ENCODE measurements around the gene GRIN2B. TPM values are rescaled to one million over a fixed set of nuclear protein-coding genes. Genes with fewer than 3 reads are reported as not detected.

GRIN2B gene
- 0.01 TPM for polyA plus RNA-seq (2012; ENCODE audit: low read depth, missing spikeins)

- FAIRE-seq, result peak; percentile 45
- no peak for DNase-seq (ENCODE audit: insufficient read length, low spot score)
- TF ChIP-seq PAX5 (IDR thresholded peaks at IDR 0.05; ENCODE audit: insufficient read depth, low read length, severe bottlenecking), result no peak
- no peak for TF ChIP-seq POLR2AphosphoS5 (IDR thresholded peaks at IDR 0.05; ENCODE audit: low read depth, low read length)
- no peak for TF ChIP-seq POLR2A (IDR thresholded peaks at IDR 0.05; ENCODE audit: low read depth, low read length)
- TF ChIP-seq TAF1 (IDR thresholded peaks at IDR 0.05; ENCODE audit: low read depth, low read length), result no peak
- TF ChIP-seq POU2F2 (IDR thresholded peaks at IDR 0.05; ENCODE audit: low read depth, low read length), result no peak
- no peak for TF ChIP-seq SPI1 (IDR thresholded peaks at IDR 0.05; ENCODE audit: low read depth, low read length)
These were observed at the start of gene GRIN2B for GRCh38 chr12:13981296-13981962. Gene GRIN2B, minus strand, starts transcription at chr12:13981602. Its CDS starts 115,394 bp downstream, at chr12:13866208.

GRCh38 chr12:14026537-14026936, 45.1 kb upstream of the GRIN2B start:
- FAIRE-seq (no peak), DNase-seq (ENCODE audit: insufficient read length, low spot score) (no peak)

GRCh38 chr12:14024591-14024990, 43.2 kb upstream of the GRIN2B start:
- FAIRE-seq (no peak), DNase-seq (ENCODE audit: insufficient read length, low spot score) (no peak)
- TF ChIP-seq POLR2A (IDR thresholded peaks at IDR 0.05; ENCODE audit: low read depth, low read length) (no peak), POLR2AphosphoS5 (IDR thresholded peaks at IDR 0.05; ENCODE audit: low read depth, low read length) (no peak), SPI1 (IDR thresholded peaks at IDR 0.05; ENCODE audit: low read depth, low read length) (no peak), PAX5 (IDR thresholded peaks at IDR 0.05; ENCODE audit: insufficient read depth, low read length, severe bottlenecking) (no peak), POU2F2 (IDR thresholded peaks at IDR 0.05; ENCODE audit: low read depth, low read length) (no peak), TAF1 (IDR thresholded peaks at IDR 0.05; ENCODE audit: low read depth, low read length) (no peak)

More at GRCh38 chr12:14026537-14026936, 45.1 kb upstream of the GRIN2B start:
- no peak for TF ChIP-seq SPI1 (IDR thresholded peaks at IDR 0.05; ENCODE audit: low read depth, low read length)
- TF ChIP-seq TAF1 (IDR thresholded peaks at IDR 0.05; ENCODE audit: low read depth, low read length), result no peak
- TF ChIP-seq POLR2AphosphoS5 (IDR thresholded peaks at IDR 0.05; ENCODE audit: low read depth, low read length), result no peak
- TF ChIP-seq POU2F2 (IDR thresholded peaks at IDR 0.05; ENCODE audit: low read depth, low read length), result no peak
- no peak for TF ChIP-seq POLR2A (IDR thresholded peaks at IDR 0.05; ENCODE audit: low read depth, low read length)
- no peak for TF ChIP-seq PAX5 (IDR thresholded peaks at IDR 0.05; ENCODE audit: insufficient read depth, low read length, severe bottlenecking)

GRCh38 chr12:14018080-14018479, 36.7 kb upstream of the GRIN2B start:
- TF ChIP-seq POLR2AphosphoS5 (IDR thresholded peaks at IDR 0.05; ENCODE audit: low read depth, low read length) (no peak), POLR2A (IDR thresholded peaks at IDR 0.05; ENCODE audit: low read depth, low read length) (no peak), POU2F2 (IDR thresholded peaks at IDR 0.05; ENCODE audit: low read depth, low read length) (no peak), PAX5 (IDR thresholded peaks at IDR 0.05; ENCODE audit: insufficient read depth, low read length, severe bottlenecking) (no peak), SPI1 (IDR thresholded peaks at IDR 0.05; ENCODE audit: low read depth, low read length) (no peak), TAF1 (IDR thresholded peaks at IDR 0.05; ENCODE audit: low read depth, low read length) (no peak)
- DNase-seq (ENCODE audit: insufficient read length, low spot score) (no peak), FAIRE-seq (no peak)

- TF ChIP-seq POU2F2 (IDR thresholded peaks at IDR 0.05; ENCODE audit: low read depth, low read length), result no peak
- no peak for TF ChIP-seq TAF1 (IDR thresholded peaks at IDR 0.05; ENCODE audit: low read depth, low read length)
- TF ChIP-seq POLR2AphosphoS5 (IDR thresholded peaks at IDR 0.05; ENCODE audit: low read depth, low read length), result no peak
- TF ChIP-seq SPI1 (IDR thresholded peaks at IDR 0.05; ENCODE audit: low read depth, low read length), result no peak
- TF ChIP-seq PAX5 (IDR thresholded peaks at IDR 0.05; ENCODE audit: insufficient read depth, low read length, severe bottlenecking), result no peak
- no peak for TF ChIP-seq POLR2A (IDR thresholded peaks at IDR 0.05; ENCODE audit: low read depth, low read length)
- FAIRE-seq, result no peak
- DNase-seq (ENCODE audit: insufficient read length, low spot score), result no peak
These were observed 29.6 kb upstream of the GRIN2B start for GRCh38 chr12:14010989-14011388.

GRCh38 chr12:14007639-14008038, 26.2 kb upstream of the GRIN2B start:
- FAIRE-seq (no peak), DNase-seq (ENCODE audit: insufficient read length, low spot score) (no peak)
- TF ChIP-seq POLR2AphosphoS5 (IDR thresholded peaks at IDR 0.05; ENCODE audit: low read depth, low read length) (no peak), POU2F2 (IDR thresholded peaks at IDR 0.05; ENCODE audit: low read depth, low read length) (no peak), SPI1 (IDR thresholded peaks at IDR 0.05; ENCODE audit: low read depth, low read length) (no peak), POLR2A (IDR thresholded peaks at IDR 0.05; ENCODE audit: low read depth, low read length) (no peak), TAF1 (IDR thresholded peaks at IDR 0.05; ENCODE audit: low read depth, low read length) (no peak), PAX5 (IDR thresholded peaks at IDR 0.05; ENCODE audit: insufficient read depth, low read length, severe bottlenecking) (no peak)

- no peak for FAIRE-seq
- no peak for DNase-seq (ENCODE audit: insufficient read length, low spot score)
- TF ChIP-seq POLR2AphosphoS5 (IDR thresholded peaks at IDR 0.05; ENCODE audit: low read depth, low read length), result no peak
- no peak for TF ChIP-seq POU2F2 (IDR thresholded peaks at IDR 0.05; ENCODE audit: low read depth, low read length)
- no peak for TF ChIP-seq PAX5 (IDR thresholded peaks at IDR 0.05; ENCODE audit: insufficient read depth, low read length, severe bottlenecking)
- TF ChIP-seq SPI1 (IDR thresholded peaks at IDR 0.05; ENCODE audit: low read depth, low read length), result no peak
- TF ChIP-seq TAF1 (IDR thresholded peaks at IDR 0.05; ENCODE audit: low read depth, low read length), result no peak
- TF ChIP-seq POLR2A (IDR thresholded peaks at IDR 0.05; ENCODE audit: low read depth, low read length), result no peak
These were observed 11.2 kb upstream of the GRIN2B start for GRCh38 chr12:13992585-13992984.

- TF ChIP-seq TAF1 (IDR thresholded peaks at IDR 0.05; ENCODE audit: low read depth, low read length), result no peak
- TF ChIP-seq POU2F2 (IDR thresholded peaks at IDR 0.05; ENCODE audit: low read depth, low read length), result no peak
- TF ChIP-seq SPI1 (IDR thresholded peaks at IDR 0.05; ENCODE audit: low read depth, low read length), result no peak
- DNase-seq (ENCODE audit: insufficient read length, low spot score), result no peak
- no peak for FAIRE-seq
These were observed 10.7 kb upstream of the GRIN2B start for GRCh38 chr12:13992106-13992505.

GRCh38 chr12:13986031-13986430, 4.6 kb upstream of the GRIN2B start:
- DNase-seq (ENCODE audit: insufficient read length, low spot score), result no peak
- TF ChIP-seq POLR2A (IDR thresholded peaks at IDR 0.05; ENCODE audit: low read depth, low read length), result no peak
- TF ChIP-seq PAX5 (IDR thresholded peaks at IDR 0.05; ENCODE audit: insufficient read depth, low read length, severe bottlenecking), result no peak
- no peak for TF ChIP-seq TAF1 (IDR thresholded peaks at IDR 0.05; ENCODE audit: low read depth, low read length)
- FAIRE-seq, result no peak

GRCh38 chr12:13981990-13982389, 588 bp upstream of the GRIN2B start:
- FAIRE-seq (no peak), DNase-seq (ENCODE audit: insufficient read length, low spot score) (no peak)
- TF ChIP-seq POLR2AphosphoS5 (IDR thresholded peaks at IDR 0.05; ENCODE audit: low read depth, low read length), result no peak
- TF ChIP-seq POU2F2 (IDR thresholded peaks at IDR 0.05; ENCODE audit: low read depth, low read length), result no peak
- no peak for TF ChIP-seq POLR2A (IDR thresholded peaks at IDR 0.05; ENCODE audit: low read depth, low read length)
- TF ChIP-seq PAX5 (IDR thresholded peaks at IDR 0.05; ENCODE audit: insufficient read depth, low read length, severe bottlenecking), result no peak
- TF ChIP-seq TAF1 (IDR thresholded peaks at IDR 0.05; ENCODE audit: low read depth, low read length), result no peak
- TF ChIP-seq SPI1 (IDR thresholded peaks at IDR 0.05; ENCODE audit: low read depth, low read length), result no peak

Data from GM12891 (cell line).